Endothelial cell of umbilical vein (primary cell): ENCODE data around the gene AHRR. TPM values are rescaled to one million over a fixed set of nuclear protein-coding genes. Genes with fewer than 3 reads are reported as not detected.

ENCODE experiments used
- BruUV-seq: library from RNA; stranded (reverse); fragments of 400-500 nt; replicated peaks from 2 replicates; lab custom pipeline; 2021; lab: Mats Ljungman, UMichigan
- CTCF ChIA-PET: fragments of 300-600, 350-600 bp; sonication (Branson Sonifier 250); formaldehyde crosslinking; loops from one replicate; lab custom pipeline; 2021; ENCODE audit warnings: antibody characterized with exemption, inconsistent platforms; lab: Charles Lee
- POLR2A ChIA-PET: fragments of 300-600, 350-600 bp; sonication (Branson Sonifier 250); formaldehyde crosslinking; loops from one replicate; lab custom pipeline; 2021; ENCODE audit warnings: antibody characterized with exemption, inconsistent platforms; lab: Charles Lee
- DNase-seq: peaks from one replicate; pipeline ENCODE4 v3.0.0-alpha.2; 2011; ENCODE audit warnings: low read depth, low spot score
- FAIRE-seq: peaks from 2 replicates; lab custom pipeline; 2011; peaks lifted over from hg19 to GRCh38; lab: Jason Lieb, UNC
- H2AFZ ChIP-seq: 2 replicates; pipeline ENCODE4 v1.6.0; 2012; ENCODE audit warnings: low read depth, low read length, control low read depth, inconsistent platforms
- H3K27ac ChIP-seq: 2 replicates; pipeline ENCODE4 v1.5.1; 2011; ENCODE audit warnings: low read depth, mild to moderate bottlenecking, control low read depth, low read length, moderate library complexity; ENCODE audit not compliant: insufficient read depth
- H3K27me3 ChIP-seq, 2 experiments: 2 replicates each; pipeline versions ENCODE4 v1.6.0 to v1.6.1; 2011; ENCODE audit warnings: low read length in 2 of 2, mixed read lengths in 1 of 2; ENCODE audit not compliant: control insufficient read depth in 2 of 2, insufficient read depth in 2 of 2
- H3K36me3 ChIP-seq, 2 experiments: 2 replicates in 1 of 2; 3 replicates in 1 of 2; pipeline ENCODE4 v1.5.1; 2011; ENCODE audit warnings: low read length in 2 of 2, mild to moderate bottlenecking in 1 of 2, moderate library complexity in 1 of 2; ENCODE audit not compliant: control insufficient read depth in 2 of 2, insufficient read depth in 2 of 2; ENCODE audit errors: extremely low read depth in 1 of 2
- H3K4me1 ChIP-seq: 3 replicates; pipeline ENCODE4 v1.5.1; 2011; ENCODE audit warnings: mild to moderate bottlenecking, low read length; ENCODE audit not compliant: control insufficient read depth, insufficient read depth; ENCODE audit errors: extremely low read depth
- H3K4me2 ChIP-seq: 2 replicates; pipeline ENCODE4 v1.6.1; 2011; ENCODE audit warnings: low read length, control low read depth, mixed read lengths; ENCODE audit not compliant: insufficient read depth
- H3K4me3 ChIP-seq, 3 experiments: fragments of 200-600 bp in 1 of 3; sonication (generic), shearing (Covaris generic) in 1 of 3; replicated peaks in 1 of 3; 2 replicates each; pipeline ENCODE4 v1.5.1; 2011 to 2016; ENCODE audit warnings: control low read depth in 3 of 3, low read length in 3 of 3, mild to moderate bottlenecking in 2 of 3, inconsistent platforms in 1 of 3, low read depth in 1 of 3, moderate library complexity in 1 of 3; ENCODE audit not compliant: insufficient read depth in 1 of 3
- H3K79me2 ChIP-seq: 2 replicates; pipeline ENCODE4 v1.6.0; 2012; ENCODE audit warnings: low read length, inconsistent platforms; ENCODE audit not compliant: control insufficient read depth, insufficient read depth
- H3K9ac ChIP-seq: replicated peaks from 2 replicates; pipeline ENCODE3; 2011; ENCODE audit warnings: low read length, control low read depth; ENCODE audit not compliant: insufficient read depth; ENCODE audit errors: extremely low read depth
- H3K9me1 ChIP-seq: replicated peaks from 3 replicates; pipeline ENCODE4 v1.6.0; 2011; ENCODE audit warnings: mild to moderate bottlenecking, low read length; ENCODE audit not compliant: control insufficient read depth, insufficient read depth; ENCODE audit errors: extremely low read depth
- H3K9me3 ChIP-seq: replicated peaks from 2 replicates; pipeline ENCODE4 v1.5.1; 2012; ENCODE audit warnings: low read length, inconsistent platforms; ENCODE audit not compliant: control insufficient read depth, insufficient read depth
- H4K20me1 ChIP-seq: replicated peaks from 2 replicates; pipeline ENCODE3; 2011; ENCODE audit warnings: mild to moderate bottlenecking, low read length; ENCODE audit not compliant: control insufficient read depth, insufficient read depth; ENCODE audit errors: extremely low read depth
- EZH2 ChIP-seq: IDR thresholded peaks from 2 replicates; pipeline ENCODE4 v1.6.1; 2012; ENCODE audit warnings: borderline replicate concordance, low read depth, mild to moderate bottlenecking, moderate library complexity, low read length, inconsistent platforms; ENCODE audit not compliant: severe bottlenecking
- FOS ChIP-seq: IDR thresholded peaks from 2 replicates; pipeline ENCODE4 v1.6.1; 2011; ENCODE audit warnings: mild to moderate bottlenecking, low read length, moderate library complexity, borderline replicate concordance; ENCODE audit not compliant: insufficient read depth
- GATA2 ChIP-seq: IDR thresholded peaks from 2 replicates; pipeline ENCODE4 v1.7.0; 2011; ENCODE audit warnings: low read depth, mild to moderate bottlenecking, moderate library complexity, mixed read lengths, low read length; ENCODE audit not compliant: insufficient read length, insufficient read depth
- MAX ChIP-seq: IDR thresholded peaks from 2 replicates; pipeline ENCODE4 v1.6.1; 2011; ENCODE audit not compliant: insufficient read depth, insufficient read length
- MYC ChIP-seq: IDR thresholded peaks from one replicate; pipeline ENCODE4 v1.6.1; 2011; ENCODE audit warnings: mild to moderate bottlenecking, low read depth, low read length
- POLR2A ChIP-seq: IDR thresholded peaks from 2 replicates; pipeline ENCODE4 v1.6.1; 2012; ENCODE audit warnings: low read depth, mild to moderate bottlenecking, control low read depth, low read length
- POLR2AphosphoS5 ChIP-seq: IDR thresholded peaks from 2 replicates; pipeline ENCODE4 v1.6.1; 2012; ENCODE audit warnings: low read depth, mild to moderate bottlenecking, control low read depth, low read length, moderate library complexity; ENCODE audit not compliant: insufficient read depth
- dilution Hi-C: fragments of 300-500 bp; cut with MboI; formaldehyde crosslinking; loops from one replicate; pipeline ENCODE4 v1.15.0; 2019; ENCODE audit warnings: low sequenced_read_pairs; ENCODE audit not compliant: extremely low pct_ligation_motif_present
- intact Hi-C: fragments of 100-400 bp; cut with micrococcal nuclease; formaldehyde crosslinking; loops from one replicate; pipeline ENCODE4 v1.10.0; 2022
- polyA plus RNA-seq, 4 experiments: library from polyadenylated mRNA; depleted of rRNA in 3 of 4; stranded (reverse) in 3 of 4; unstranded in 1 of 4; fragments of >200 nt; gene quantifications; 2 replicates each; pipeline versions ENCODE4 v1.2.1 to v1.2.3, GENCODE V29; 2011 to 2012; ENCODE audit warnings: missing spikeins in 1 of 4
- total RNA-seq: library from RNA; stranded (reverse); gene quantifications from 2 replicates; pipeline ENCODE4 v1.2.3, GENCODE V29; 2021

The AHRR gene
- total and polyA plus RNA-seq, 2 donors (not counting 3 experiments of a cell fraction or from before 2014, with no cell fraction given): 3.1 to 7.3 TPM

GRCh38 chr5:417301-418161 is 96.0 kb downstream of the AHRR start:
- no peak for TF ChIP-seq MAX
- no peak for TF ChIP-seq EZH2
- no peak for TF ChIP-seq GATA2
- TF ChIP-seq FOS: no peak
- TF ChIP-seq POLR2A: no peak
- no peak for TF ChIP-seq MYC
- no peak for TF ChIP-seq POLR2AphosphoS5
- no peaks in the 10 kb centered on the region for H3K9me3 ChIP-seq
- H3K27ac ChIP-seq: no peak overlapping the region
- no peaks in the 10 kb centered on the region for H4K20me1 ChIP-seq
- no peak overlapping the region for H3K9ac ChIP-seq
- no peaks in the 10 kb centered on the region for H3K79me2 ChIP-seq
- H3K9me1 ChIP-seq: no peaks in the 10 kb centered on the region
- FAIRE-seq (peak; percentile 28), DNase-seq (no peak)
- no TSS peak for BruUV-seq
- no peak overlapping the region for H2AFZ ChIP-seq
- no peaks in the 10 kb centered on the region for H3K36me3 ChIP-seq
- dilution Hi-C loops: no loop called here
- no peaks in the 10 kb centered on the region for H3K27me3 ChIP-seq
- intact Hi-C loops: no loop called here
- peaks cover 6% of the 10 kb centered on the region for H3K4me1 ChIP-seq
- ChIA-PET CTCF (interaction anchor here (1.1 to 1.4 kb wide), 4 partner anchors 9 to 29 kb away, joined by 3 to 4 read pairs (median 3); no protein-coding TSS in a partner anchor), POLR2A (interaction anchor here (0.6 kb wide), 1 partner anchor 14 kb away, joined by 6 read pairs; no protein-coding TSS in a partner anchor)
- H3K4me3 ChIP-seq: no peak overlapping the region
- no peak overlapping the region for H3K4me2 ChIP-seq
